HCT116 (cell line): Measurements from ENCODE around the gene NINJ2. TPM values are rescaled to one million over a fixed set of nuclear protein-coding genes. Genes with fewer than 3 reads are reported as not detected.

Source experiments
- ATAC-seq: fragments of 200-7000 bp; cut with Tn5 transposase; 2 replicates; pipeline ENCODE4 v1.9.1; 2020; ENCODE audit warnings: mild to moderate bottlenecking, moderate library complexity
- BruUV-seq: library from RNA; stranded (reverse); fragments of 400-500 nt; replicated peaks from 2 replicates; lab custom pipeline; 2021; lab: Mats Ljungman, UMichigan
- CTCF ChIA-PET: fragments of 300-600 bp; sonication (Branson Sonifier 250); formaldehyde crosslinking; loops from one replicate; lab custom pipeline; 2021; ENCODE audit warnings: antibody characterized with exemption; lab: Charles Lee
- POLR2A ChIA-PET: fragments of 300-600, 350-600 bp; sonication (Branson Sonifier 250); formaldehyde crosslinking; loops from one replicate; lab custom pipeline; 2021; ENCODE audit warnings: antibody characterized with exemption; lab: Charles Lee
- RAD21 ChIA-PET, 2 experiments: fragments of 300-600 bp; sonication (Branson Sonifier 250); formaldehyde crosslinking; loops; one replicate each; lab custom pipeline; 2023; ENCODE audit warnings: low total read pairs in 2 of 2; ENCODE audit not compliant: uncharacterized antibody in 2 of 2, unreplicated experiment in 2 of 2, low non-redundant PET in 1 of 2; lab: Charles Lee
- DNase-seq: peaks from one replicate; pipeline ENCODE4 v3.0.0-alpha.2; 2010; ENCODE audit warnings: low read depth, low spot score
- H2AFZ ChIP-seq: fragments of 200-600 bp; shearing (Covaris generic), sonication (generic); 2 replicates; pipeline ENCODE4 v1.6.1; 2017; ENCODE audit warnings: low read depth, mixed run types, mixed read lengths, antibody characterized with exemption, low read length; ENCODE audit not compliant: poor library complexity, severe bottlenecking
- H3K27ac ChIP-seq: 2 replicates; pipeline ENCODE4 v1.5.1; 2012; ENCODE audit warnings: low read depth, low read length
- H3K27me3 ChIP-seq: fragments of 200-600 bp; sonication (generic); 2 replicates; pipeline ENCODE4 v1.6.1; 2016; ENCODE audit warnings: mixed run types, low read length, mixed read lengths; ENCODE audit not compliant: insufficient read depth
- H3K36me3 ChIP-seq, 2 experiments: fragments of 200-500 bp in 1 of 2; fragments of 200-600 bp in 1 of 2; sonication (Bioruptor generic) in 1 of 2; sonication (generic) in 1 of 2; 2 replicates each; pipeline versions ENCODE4 v1.5.1 to v1.6.1; 2014 to 2016; ENCODE audit warnings: low read length in 2 of 2, inconsistent platforms in 1 of 2, mixed read lengths in 1 of 2, mixed run types in 1 of 2; ENCODE audit not compliant: insufficient read depth in 2 of 2, control insufficient read depth in 1 of 2
- H3K4me1 ChIP-seq, 2 experiments: fragments of 200-600 bp in 1 of 2; sonication (generic) in 1 of 2; 2 replicates each; pipeline versions ENCODE4 v1.5.1 to v1.6.1; 2012 to 2017; ENCODE audit warnings: low read length in 2 of 2, inconsistent platforms in 1 of 2, mild to moderate bottlenecking in 1 of 2, mixed read lengths in 1 of 2, mixed run types in 1 of 2, moderate library complexity in 1 of 2; ENCODE audit not compliant: insufficient read depth in 2 of 2, control insufficient read depth in 1 of 2
- H3K4me2 ChIP-seq: fragments of 200-600 bp; sonication (generic); 2 replicates; pipeline ENCODE4 v1.6.1; 2017; ENCODE audit warnings: mixed run types, low read length, mixed read lengths
- H3K4me3 ChIP-seq, 2 experiments: fragments of 200-600 bp in 1 of 2; sonication (generic) in 1 of 2; replicated peaks in 1 of 2; 2 replicates each; pipeline ENCODE4 v1.5.1; 2011 to 2016; ENCODE audit warnings: low read length in 2 of 2, control low read depth in 1 of 2, low read depth in 1 of 2, mild to moderate bottlenecking in 1 of 2, mixed read lengths in 1 of 2, mixed run types in 1 of 2
- H3K79me2 ChIP-seq: fragments of 200-600 bp; sonication (generic); 2 replicates; pipeline ENCODE4 v1.6.1; 2017; ENCODE audit warnings: mild to moderate bottlenecking, mixed run types, low read length, moderate library complexity, mixed read lengths; ENCODE audit not compliant: insufficient read depth
- H3K9ac ChIP-seq: fragments of 200-600 bp; sonication (generic); 2 replicates; pipeline ENCODE4 v1.6.1; 2016; ENCODE audit warnings: low read length, mixed read lengths
- H3K9me2 ChIP-seq: fragments of 200-600 bp; sonication (generic), shearing (Covaris generic); 2 replicates; pipeline ENCODE4 v1.6.1; 2017; ENCODE audit warnings: mixed run types, mild to moderate bottlenecking, moderate library complexity; ENCODE audit not compliant: insufficient read depth
- H3K9me3 ChIP-seq, 2 experiments: fragments of 200-500 bp in 1 of 2; fragments of 200-600 bp in 1 of 2; sonication (Bioruptor generic) in 1 of 2; sonication (generic) in 1 of 2; 2 replicates each; pipeline ENCODE4 v1.6.1; 2014 to 2017; ENCODE audit warnings: low read length in 2 of 2, mixed read lengths in 2 of 2, inconsistent platforms in 1 of 2, low read depth in 1 of 2, mild to moderate bottlenecking in 1 of 2, mixed run types in 1 of 2, moderate library complexity in 1 of 2; ENCODE audit not compliant: control insufficient read depth in 1 of 2, insufficient read depth in 1 of 2
- H4K20me1 ChIP-seq: fragments of 200-600 bp; sonication (generic), shearing (Covaris generic); 2 replicates; pipeline ENCODE4 v1.6.1; 2017; ENCODE audit warnings: mixed run types, mild to moderate bottlenecking, moderate library complexity; ENCODE audit not compliant: insufficient read depth
- ELF1 ChIP-seq: IDR thresholded peaks from 2 replicates; pipeline ENCODE4 v1.6.1; 2012; ENCODE audit warnings: low read depth, borderline replicate concordance
- POLR2AphosphoS5 ChIP-seq: IDR thresholded peaks from 2 replicates; pipeline ENCODE4 v1.6.1; 2011; ENCODE audit warnings: mild to moderate bottlenecking, low read depth, low read length, moderate library complexity
- SP1 ChIP-seq: IDR thresholded peaks from 2 replicates; pipeline ENCODE4 v1.6.1; 2012; ENCODE audit warnings: low read depth
- TCF7L2 ChIP-seq: IDR thresholded peaks from 2 replicates; pipeline ENCODE4 v1.7.0; 2011; ENCODE audit warnings: borderline replicate concordance, inconsistent platforms; ENCODE audit not compliant: insufficient read depth, insufficient read length; ENCODE audit errors: extremely low read depth
- intact Hi-C: fragments of 100-400 bp; cut with micrococcal nuclease; formaldehyde crosslinking; loops from 2 replicates; pipeline ENCODE4 v1.10.0; 2022
- total RNA-seq: library from RNA; stranded (reverse); gene quantifications from one replicate; pipeline ENCODE4 v1.2.1, GENCODE V29; 2021; ENCODE audit not compliant: unreplicated experiment
- TF ChIP-seq, protein P1 (sequence below), 3 experiments: fragments of 200-600 bp in 1 of 3; sonication (generic) in 1 of 3; IDR thresholded peaks in 2 of 3; conservative IDR thresholded peaks in 1 of 3; 2 replicates each; pipeline ENCODE4 v1.5.1; 2012 to 2017; ENCODE audit warnings: low read depth in 2 of 3, low read length in 2 of 3, antibody characterized with exemption in 1 of 3, borderline replicate concordance in 1 of 3, control low read depth in 1 of 3, mild to moderate bottlenecking in 1 of 3, mixed read lengths in 1 of 3, mixed run types in 1 of 3, moderate library complexity in 1 of 3; ENCODE audit not compliant: insufficient read depth in 1 of 3
- TF ChIP-seq, protein P2 (sequence below): IDR thresholded peaks from 2 replicates; pipeline ENCODE4 v1.6.1; 2012

Gene NINJ2
- total RNA-seq, 1 experiment from 2014 or later, result not detected

- Histone ChIP-seq H2AFZ (no peak overlapping the region), H3K27me3 (no peaks in the 10 kb centered on the region), H3K27ac (no peak overlapping the region), H3K4me1 (no peaks in the 10 kb centered on the region), H4K20me1 (no peaks in the 10 kb centered on the region), H3K9me2 (no peaks in the 10 kb centered on the region), H3K4me3 (no peak overlapping the region), H3K36me3 (no peaks in the 10 kb centered on the region), H3K79me2 (no peaks in the 10 kb centered on the region), H3K4me2 (no peak overlapping the region), H3K9ac (no peak overlapping the region), H3K9me3 (peaks cover 4 to 5% of the 10 kb centered on the region in 2 experiments; a peak in 2 of 4 replicates)
- ChIA-PET CTCF (no interaction called here), POLR2A (no interaction called here), RAD21 (no interaction called here)
- DNase-seq (no peak), ATAC-seq (no peak)
- no TSS peak for BruUV-seq
- intact Hi-C loops, result no loop called here
- TF ChIP-seq SP1, result no peak
- no peak for TF ChIP-seq ELF1
- no peak for TF ChIP-seq POLR2AphosphoS5
Measured at GRCh38 chr12:526089-526488, 137.2 kb downstream of the NINJ2 start.

- Histone ChIP-seq H3K4me3 (no peak overlapping the region), H3K9ac (no peak overlapping the region), H2AFZ (no peak overlapping the region), H4K20me1 (no peaks in the 10 kb centered on the region), H3K27me3 (no peaks in the 10 kb centered on the region), H3K9me2 (no peaks in the 10 kb centered on the region), H3K4me2 (no peak overlapping the region), H3K4me1 (no peaks in the 10 kb centered on the region), H3K36me3 (no peaks in the 10 kb centered on the region), H3K27ac (no peak overlapping the region), H3K79me2 (no peaks in the 10 kb centered on the region), H3K9me3 (peaks cover 0 to 3% of the 10 kb centered on the region in 2 experiments; a peak in 2 of 4 replicates)
- POLR2A ChIA-PET, result no interaction called here
- BruUV-seq, result no TSS peak
- no peak for TF ChIP-seq TCF7L2
- TF ChIP-seq, protein P1, sequence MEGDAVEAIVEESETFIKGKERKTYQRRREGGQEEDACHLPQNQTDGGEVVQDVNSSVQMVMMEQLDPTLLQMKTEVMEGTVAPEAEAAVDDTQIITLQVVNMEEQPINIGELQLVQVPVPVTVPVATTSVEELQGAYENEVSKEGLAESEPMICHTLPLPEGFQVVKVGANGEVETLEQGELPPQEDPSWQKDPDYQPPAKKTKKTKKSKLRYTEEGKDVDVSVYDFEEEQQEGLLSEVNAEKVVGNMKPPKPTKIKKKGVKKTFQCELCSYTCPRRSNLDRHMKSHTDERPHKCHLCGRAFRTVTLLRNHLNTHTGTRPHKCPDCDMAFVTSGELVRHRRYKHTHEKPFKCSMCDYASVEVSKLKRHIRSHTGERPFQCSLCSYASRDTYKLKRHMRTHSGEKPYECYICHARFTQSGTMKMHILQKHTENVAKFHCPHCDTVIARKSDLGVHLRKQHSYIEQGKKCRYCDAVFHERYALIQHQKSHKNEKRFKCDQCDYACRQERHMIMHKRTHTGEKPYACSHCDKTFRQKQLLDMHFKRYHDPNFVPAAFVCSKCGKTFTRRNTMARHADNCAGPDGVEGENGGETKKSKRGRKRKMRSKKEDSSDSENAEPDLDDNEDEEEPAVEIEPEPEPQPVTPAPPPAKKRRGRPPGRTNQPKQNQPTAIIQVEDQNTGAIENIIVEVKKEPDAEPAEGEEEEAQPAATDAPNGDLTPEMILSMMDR (IDR thresholded peaks at IDR 0.05 in 2 of 3, conservative IDR thresholded peaks at IDR 0.05 in 1 of 3; ENCODE audit: borderline replicate concordance in 1 of 3, insufficient read depth in 1 of 3, low read depth in 2 of 3, low read length in 2 of 3), result no peak
- TF ChIP-seq, protein P2, sequence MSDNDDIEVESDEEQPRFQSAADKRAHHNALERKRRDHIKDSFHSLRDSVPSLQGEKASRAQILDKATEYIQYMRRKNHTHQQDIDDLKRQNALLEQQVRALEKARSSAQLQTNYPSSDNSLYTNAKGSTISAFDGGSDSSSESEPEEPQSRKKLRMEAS, result no peak
- intact Hi-C loops, result no loop called here
- RAD21 ChIA-PET, result no interaction called here
- ATAC-seq, result no peak
- CTCF ChIA-PET, result no interaction called here
- DNase-seq, result no peak
Measured at GRCh38 chr12:524167-524951, 138.9 kb downstream of the NINJ2 start.
